ENCODE results near the gene NAV2. TPM values are rescaled to one million over a fixed set of nuclear protein-coding genes. Genes with fewer than 3 reads are reported as not detected.

NAV2 gene
- total RNA-seq, 1 experiment from 2014 or later = 46.3 TPM

DNA sequence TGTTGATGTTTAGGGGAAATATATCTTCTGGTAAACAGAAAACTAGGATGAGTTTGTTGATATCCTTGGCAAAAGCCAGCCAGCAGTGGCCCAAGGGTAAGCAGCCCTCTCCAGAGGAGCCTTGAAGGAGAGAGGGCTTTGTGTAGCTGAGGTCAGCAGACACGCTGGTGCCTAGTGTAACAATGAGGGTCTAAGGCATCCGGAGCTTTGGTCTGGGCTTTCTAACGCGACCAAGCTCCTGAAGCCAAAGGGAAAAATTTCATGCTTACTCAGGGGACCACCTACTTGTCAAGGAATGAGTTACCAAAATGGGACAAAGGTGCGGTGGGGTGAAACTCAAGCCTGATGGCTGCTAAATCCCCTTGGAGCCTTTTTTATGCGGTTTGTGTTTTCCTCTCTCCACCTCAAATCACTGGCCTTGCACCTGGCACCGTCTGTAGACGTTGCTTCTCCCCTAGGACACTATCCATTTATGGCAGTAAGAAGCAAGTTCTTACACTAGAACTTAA lies 312.7 kb downstream of the NAV2 start:
- H4K91ac ChIP-seq (ENCODE audit: insufficient read length, low read depth, low read length) = no peak overlapping the region
- H3K56ac ChIP-seq (ENCODE audit: insufficient read length, low read depth, low read length) = no peak overlapping the region
- no peaks in the 10 kb centered on the region for H3K27me3 ChIP-seq (ENCODE audit: insufficient read depth, low read length)
- no peak overlapping the region for H3K4ac ChIP-seq (ENCODE audit: low read depth, low read length)
- no peak overlapping the region for H2BK15ac ChIP-seq (ENCODE audit: low read depth, low read length)
- no peak overlapping the region for H4K8ac ChIP-seq (replicated peaks; ENCODE audit: insufficient read length, low read depth, low read length)
- H3K27ac Mint-ChIP-seq = peak overlapping the region; percentile 73 to 98 (median 82)
- H3K9me3 ChIP-seq (ENCODE audit: control insufficient read depth, low read depth, low read length) = no peaks in the 10 kb centered on the region
- H3K36me3 Mint-ChIP-seq (ENCODE audit: insufficient read depth in 1 of 3, low read depth in 3 of 3) = no peaks in the 10 kb centered on the region; a peak in 2 of 7 replicates
- H3K9me3 Mint-ChIP-seq = no peaks in the 10 kb centered on the region; a peak in 1 of 5 replicates
- H3K14ac ChIP-seq (ENCODE audit: insufficient read depth, low read length) = no peak overlapping the region
- peaks cover 11% of the 10 kb centered on the region; the same call in 1 of the 2 replicates for H3K79me2 ChIP-seq (ENCODE audit: insufficient read depth, low read length)
- H2BK20ac ChIP-seq (ENCODE audit: low read depth, low read length, poor library complexity, severe bottlenecking) = no peak overlapping the region
- H3K4me3 Mint-ChIP-seq = peak overlapping the region; percentile 5 to 89; a peak in 3 of 5 replicates
- no peak overlapping the region for H2AFZ ChIP-seq (ENCODE audit: low read length)
- peak overlapping the region; percentile 16 for H3K27ac ChIP-seq (ENCODE audit: insufficient read length, low read depth, low read length)
- H3T11ph ChIP-seq (ENCODE audit: low read length) = no peak overlapping the region
- peak overlapping the region; percentile 50 for H3K4me2 ChIP-seq (ENCODE audit: insufficient read depth, insufficient read length, low read length)
- no peak overlapping the region for H2BK12ac ChIP-seq (ENCODE audit: insufficient read length, low read depth, low read length)
- H3K27me3 Mint-ChIP-seq (ENCODE audit: low read depth) = peaks cover 35% of the 10 kb centered on the region
- TF ChIP-seq, protein P1, sequence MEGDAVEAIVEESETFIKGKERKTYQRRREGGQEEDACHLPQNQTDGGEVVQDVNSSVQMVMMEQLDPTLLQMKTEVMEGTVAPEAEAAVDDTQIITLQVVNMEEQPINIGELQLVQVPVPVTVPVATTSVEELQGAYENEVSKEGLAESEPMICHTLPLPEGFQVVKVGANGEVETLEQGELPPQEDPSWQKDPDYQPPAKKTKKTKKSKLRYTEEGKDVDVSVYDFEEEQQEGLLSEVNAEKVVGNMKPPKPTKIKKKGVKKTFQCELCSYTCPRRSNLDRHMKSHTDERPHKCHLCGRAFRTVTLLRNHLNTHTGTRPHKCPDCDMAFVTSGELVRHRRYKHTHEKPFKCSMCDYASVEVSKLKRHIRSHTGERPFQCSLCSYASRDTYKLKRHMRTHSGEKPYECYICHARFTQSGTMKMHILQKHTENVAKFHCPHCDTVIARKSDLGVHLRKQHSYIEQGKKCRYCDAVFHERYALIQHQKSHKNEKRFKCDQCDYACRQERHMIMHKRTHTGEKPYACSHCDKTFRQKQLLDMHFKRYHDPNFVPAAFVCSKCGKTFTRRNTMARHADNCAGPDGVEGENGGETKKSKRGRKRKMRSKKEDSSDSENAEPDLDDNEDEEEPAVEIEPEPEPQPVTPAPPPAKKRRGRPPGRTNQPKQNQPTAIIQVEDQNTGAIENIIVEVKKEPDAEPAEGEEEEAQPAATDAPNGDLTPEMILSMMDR (conservative IDR thresholded peaks at IDR 0.05) = no peak
- no peak overlapping the region for H3K9ac ChIP-seq (ENCODE audit: extremely low read depth, insufficient read length, low read length)
- H2BK120ac ChIP-seq (ENCODE audit: low read depth, low read length, poor library complexity, severe bottlenecking) = no peak overlapping the region
- no CpG with 5 or more reads among the region's 8 CpGs for WGBS (ENCODE audit: extremely low coverage, insufficient read length, low lambda C conversion rate)
- no peak overlapping the region for H2AK5ac ChIP-seq (ENCODE audit: insufficient read length, low read length)
- H3K18ac ChIP-seq (ENCODE audit: insufficient read length, low read depth, low read length) = peak overlapping the region; percentile 56
- H3K4me1 ChIP-seq (ENCODE audit: insufficient read depth, low read length) = peaks cover 49% of the 10 kb centered on the region
- H2BK5ac ChIP-seq (ENCODE audit: insufficient read length, low read length) = no peak overlapping the region
- no peaks in the 10 kb centered on the region for H4K20me1 ChIP-seq (ENCODE audit: control insufficient read depth, insufficient read depth, insufficient read length)
- H3K79me1 ChIP-seq (ENCODE audit: insufficient read depth, low read depth, low read length, poor library complexity, severe bottlenecking) = no peaks in the 10 kb centered on the region
- no peak overlapping the region for H4K5ac ChIP-seq (ENCODE audit: insufficient read length, low read depth, low read length)
- peaks cover 62 to 65% of the 10 kb centered on the region in 2 experiments for H3K4me1 Mint-ChIP-seq
- peaks cover 11% of the 10 kb centered on the region for H3K23me2 ChIP-seq (ENCODE audit: insufficient read length, low read depth, low read length, poor library complexity, severe bottlenecking)
- no peak overlapping the region for H3K23ac ChIP-seq (ENCODE audit: insufficient read length, low read depth, low read length)
- DNase-seq = peak; percentile 39
